ENCODE measurements around the gene SNRPD2.

DNA sequence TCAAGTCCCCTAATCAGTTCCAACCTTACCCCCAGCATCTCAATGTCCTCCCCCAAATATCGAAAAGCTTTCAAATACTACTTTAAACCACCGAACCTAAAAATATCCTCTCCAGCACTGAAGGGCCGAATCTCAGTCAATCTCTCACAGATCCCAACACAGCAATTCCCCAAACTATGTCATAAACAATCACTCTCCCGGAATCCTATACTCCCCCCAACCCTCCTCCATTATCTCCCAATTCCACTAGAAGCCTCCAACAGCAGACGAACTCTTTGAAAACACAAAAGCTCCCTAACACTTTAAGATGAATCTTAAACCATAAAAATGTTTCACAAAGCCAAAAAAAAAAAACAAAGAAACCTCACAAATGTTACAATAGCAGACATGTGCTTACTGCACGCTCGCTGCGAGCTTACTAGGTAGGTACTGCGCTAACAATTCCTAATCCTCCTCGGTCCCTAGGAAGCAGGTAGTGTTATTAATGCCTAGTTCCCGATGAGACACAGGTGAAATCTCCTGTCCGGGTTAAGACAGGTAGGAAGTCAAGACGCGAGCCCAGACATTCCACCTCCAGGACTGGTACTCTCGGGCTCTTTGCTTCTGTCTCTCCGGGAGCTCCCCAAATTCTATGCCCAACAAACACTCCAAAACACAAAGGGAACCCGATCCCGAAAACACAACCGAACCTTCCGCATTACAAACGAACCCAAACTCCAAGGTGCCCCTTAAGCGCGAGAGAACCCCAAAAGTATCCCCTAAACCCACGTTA is 24.8 kb upstream of the SNRPD2 start:
- no peak for TF ChIP-seq POLR2A (IDR thresholded peaks at IDR 0.05)
- TF ChIP-seq, protein P1, sequence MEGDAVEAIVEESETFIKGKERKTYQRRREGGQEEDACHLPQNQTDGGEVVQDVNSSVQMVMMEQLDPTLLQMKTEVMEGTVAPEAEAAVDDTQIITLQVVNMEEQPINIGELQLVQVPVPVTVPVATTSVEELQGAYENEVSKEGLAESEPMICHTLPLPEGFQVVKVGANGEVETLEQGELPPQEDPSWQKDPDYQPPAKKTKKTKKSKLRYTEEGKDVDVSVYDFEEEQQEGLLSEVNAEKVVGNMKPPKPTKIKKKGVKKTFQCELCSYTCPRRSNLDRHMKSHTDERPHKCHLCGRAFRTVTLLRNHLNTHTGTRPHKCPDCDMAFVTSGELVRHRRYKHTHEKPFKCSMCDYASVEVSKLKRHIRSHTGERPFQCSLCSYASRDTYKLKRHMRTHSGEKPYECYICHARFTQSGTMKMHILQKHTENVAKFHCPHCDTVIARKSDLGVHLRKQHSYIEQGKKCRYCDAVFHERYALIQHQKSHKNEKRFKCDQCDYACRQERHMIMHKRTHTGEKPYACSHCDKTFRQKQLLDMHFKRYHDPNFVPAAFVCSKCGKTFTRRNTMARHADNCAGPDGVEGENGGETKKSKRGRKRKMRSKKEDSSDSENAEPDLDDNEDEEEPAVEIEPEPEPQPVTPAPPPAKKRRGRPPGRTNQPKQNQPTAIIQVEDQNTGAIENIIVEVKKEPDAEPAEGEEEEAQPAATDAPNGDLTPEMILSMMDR (IDR thresholded peaks at IDR 0.05 in 4 of 5, conservative IDR thresholded peaks at IDR 0.05 in 1 of 5) = no peak
